ENCODE results near the gene TEAD1. TPM values are rescaled to one million over a fixed set of nuclear protein-coding genes. Genes with fewer than 3 reads are reported as not detected.

The TEAD1 gene
- polyA plus RNA-seq, 2 of the 4 experiments (the other 2 are of a cell fraction): 111 to 112 TPM

DNA sequence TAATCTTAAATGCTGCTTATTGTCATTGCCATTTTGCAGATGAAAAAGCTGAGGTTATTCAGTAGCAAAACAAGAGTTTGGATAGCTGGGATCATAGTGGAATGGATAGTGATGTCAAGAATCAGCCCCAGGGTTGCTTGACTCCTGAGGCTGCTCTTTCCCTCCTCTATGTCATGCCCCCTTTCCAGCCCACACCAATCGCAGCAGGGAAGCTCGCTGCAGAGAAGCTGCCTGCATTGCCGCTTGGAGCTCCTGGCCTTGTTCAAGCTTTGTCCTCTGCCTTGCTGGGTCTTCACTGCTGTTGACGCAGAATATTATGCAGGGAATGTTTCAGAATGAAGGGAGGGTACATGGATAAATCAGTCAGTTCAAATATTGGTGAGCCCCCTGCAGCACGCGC lies 206.1 kb downstream of the TEAD1 start (continued):
- TF ChIP-seq BCL3 (IDR thresholded peaks at IDR 0.05) (no peak), MYC (IDR thresholded peaks at IDR 0.05; ENCODE audit: borderline replicate concordance, low read length) (no peak), FOXS1 (CRISPR knock-in tag; IDR thresholded peaks at IDR 0.05) (no peak), ZNF302 (CRISPR knock-in tag; IDR thresholded peaks at IDR 0.05) (no peak), CEBPB (IDR thresholded peaks at IDR 0.05) (no peak)

GRCh38 chr11:12882670-12883069 lies 208.4 kb downstream of the TEAD1 start:
- ATAC-seq (no peak), FAIRE-seq (no peak), DNase-seq (ENCODE audit: low read depth in 1 of 2, low spot score in 1 of 2) (no peak)
- no peaks in the 10 kb centered on the region for H3K9me3 ChIP-seq
- H3K4me1 ChIP-seq: no peaks in the 10 kb centered on the region
- TF ChIP-seq E2F6 (IDR thresholded peaks at IDR 0.05; ENCODE audit: borderline replicate concordance, low read depth) (no peak), RAD21 (conservative IDR thresholded peaks at IDR 0.05 in 1 of 2, IDR thresholded peaks at IDR 0.05 in 1 of 2) (no peak), ESRRA (IDR thresholded peaks at IDR 0.05; ENCODE audit: borderline replicate concordance, low read length) (no peak), REST (IDR thresholded peaks at IDR 0.05) (no peak), MAX (IDR thresholded peaks at IDR 0.05) (no peak), HES2 (IDR thresholded peaks at IDR 0.05) (no peak), PBX3 (IDR thresholded peaks at IDR 0.05) (no peak), KDM5A (IDR thresholded peaks at IDR 0.05) (no peak)
- POLR2A ChIA-PET: no interaction called here
- H3K4me3 ChIP-seq: no peak overlapping the region
- H3K27ac ChIP-seq: no peak overlapping the region
- no peak overlapping the region for H3K4me2 ChIP-seq
- WGBS (ENCODE audit: missing lambda C conversion rate): 82% methylated on average over 5 of the region's 5 CpGs
- CTCF ChIA-PET: interaction anchor here (0.6 to 1.6 kb wide), 4 partner anchors 10 to 594 kb away, joined by 3 to 6 read pairs (median 3); no protein-coding TSS in a partner anchor

DNA sequence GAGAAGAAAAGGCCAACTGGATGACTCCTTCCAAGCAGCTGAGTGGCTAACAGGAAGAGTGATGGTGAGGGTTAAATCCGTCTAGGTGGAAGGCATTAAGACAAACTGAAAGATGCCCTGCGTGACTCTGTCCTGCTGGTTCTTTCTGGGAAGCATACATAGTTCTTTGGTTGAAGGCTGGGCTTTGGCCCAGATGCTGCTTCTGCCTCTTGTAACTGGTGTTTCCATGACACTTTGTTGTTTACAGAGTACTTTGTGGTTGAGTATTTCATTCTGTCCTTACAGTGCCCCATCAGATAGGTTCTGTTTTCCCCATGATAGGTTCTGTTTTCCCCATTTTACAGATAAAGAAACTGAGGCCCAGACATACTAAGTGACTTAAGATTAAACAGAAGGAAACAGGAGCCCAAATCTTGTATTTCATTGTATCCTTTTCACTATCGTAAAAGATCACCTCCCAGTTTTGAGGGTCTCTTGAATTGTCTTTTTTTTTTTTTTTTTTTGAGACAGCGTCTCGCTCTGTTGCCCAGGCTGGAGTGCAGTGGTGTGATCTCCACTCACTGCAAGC lies 210.6 kb downstream of the TEAD1 start:
- TF ChIP-seq POLR2AphosphoS2 (conservative IDR thresholded peaks at IDR 0.05; ENCODE audit: low read length) (no peak), FOSL2 (IDR thresholded peaks at IDR 0.05) (no peak), FOSL2 (CRISPR knock-in tag; IDR thresholded peaks at IDR 0.05) (no peak), ZNF302 (CRISPR knock-in tag; IDR thresholded peaks at IDR 0.05) (no peak), CBX8 (IDR thresholded peaks at IDR 0.05) (no peak), HEYL (CRISPR knock-in tag; IDR thresholded peaks at IDR 0.05) (no peak), MAFK (IDR thresholded peaks at IDR 0.05; ENCODE audit: partially characterized antibody) (no peak), HES2 (IDR thresholded peaks at IDR 0.05) (no peak), RARB (CRISPR knock-in tag; IDR thresholded peaks at IDR 0.05) (no peak), ESRRA (IDR thresholded peaks at IDR 0.05; ENCODE audit: borderline replicate concordance, low read length) (no peak)
- TF ChIP-seq, protein P1, sequence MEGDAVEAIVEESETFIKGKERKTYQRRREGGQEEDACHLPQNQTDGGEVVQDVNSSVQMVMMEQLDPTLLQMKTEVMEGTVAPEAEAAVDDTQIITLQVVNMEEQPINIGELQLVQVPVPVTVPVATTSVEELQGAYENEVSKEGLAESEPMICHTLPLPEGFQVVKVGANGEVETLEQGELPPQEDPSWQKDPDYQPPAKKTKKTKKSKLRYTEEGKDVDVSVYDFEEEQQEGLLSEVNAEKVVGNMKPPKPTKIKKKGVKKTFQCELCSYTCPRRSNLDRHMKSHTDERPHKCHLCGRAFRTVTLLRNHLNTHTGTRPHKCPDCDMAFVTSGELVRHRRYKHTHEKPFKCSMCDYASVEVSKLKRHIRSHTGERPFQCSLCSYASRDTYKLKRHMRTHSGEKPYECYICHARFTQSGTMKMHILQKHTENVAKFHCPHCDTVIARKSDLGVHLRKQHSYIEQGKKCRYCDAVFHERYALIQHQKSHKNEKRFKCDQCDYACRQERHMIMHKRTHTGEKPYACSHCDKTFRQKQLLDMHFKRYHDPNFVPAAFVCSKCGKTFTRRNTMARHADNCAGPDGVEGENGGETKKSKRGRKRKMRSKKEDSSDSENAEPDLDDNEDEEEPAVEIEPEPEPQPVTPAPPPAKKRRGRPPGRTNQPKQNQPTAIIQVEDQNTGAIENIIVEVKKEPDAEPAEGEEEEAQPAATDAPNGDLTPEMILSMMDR (IDR thresholded peaks at IDR 0.05): no peak
- ChIA-PET CTCF (interaction anchor here (1.0 to 1.3 kb wide), 2 partner anchors 9 to 15 kb away, joined by 4 to 8 read pairs; no protein-coding TSS in a partner anchor), POLR2A (no interaction called here)
- H3K4me3 ChIP-seq: no peak overlapping the region
- H3K27ac ChIP-seq: no peak overlapping the region
- H3K4me1 ChIP-seq: peaks cover 14% of the 10 kb centered on the region; the same call in 2 of the 3 replicates
- DNase-seq (ENCODE audit: low read depth in 1 of 2, low spot score in 1 of 2): no peak
- H3K9me3 ChIP-seq: no peaks in the 10 kb centered on the region
- H3K4me2 ChIP-seq: no peak overlapping the region
- ATAC-seq: no peak
- FAIRE-seq: no peak
- WGBS (ENCODE audit: missing lambda C conversion rate): 91% methylated on average over 5 of the region's 5 CpGs

Data from A549 (cell line).